ENCODE data around the gene PXT1.
A peak's percentile ranks its signal among the peaks of the same experiment; 100 is the strongest.

PXT1 gene

GRCh38 chr6:36387440-36388303 is 55.0 kb downstream of the PXT1 start, which contains the start of gene ETV7:
Gene ETV7, minus strand, starts transcription at chr6:36387669. Its CDS starts 128 bp downstream, at chr6:36387541.
- peak; percentile 34 for DNase-seq (ENCODE audit: low spot score)

- DNase-seq (ENCODE audit: low spot score), result no peak
Measured at GRCh38 chr6:36386495-36387439, 55.9 kb downstream of the PXT1 start.

- no peak for DNase-seq (ENCODE audit: low spot score)
Measured at GRCh38 chr6:36384095-36384494, 58.6 kb downstream of the PXT1 start.

DNA sequence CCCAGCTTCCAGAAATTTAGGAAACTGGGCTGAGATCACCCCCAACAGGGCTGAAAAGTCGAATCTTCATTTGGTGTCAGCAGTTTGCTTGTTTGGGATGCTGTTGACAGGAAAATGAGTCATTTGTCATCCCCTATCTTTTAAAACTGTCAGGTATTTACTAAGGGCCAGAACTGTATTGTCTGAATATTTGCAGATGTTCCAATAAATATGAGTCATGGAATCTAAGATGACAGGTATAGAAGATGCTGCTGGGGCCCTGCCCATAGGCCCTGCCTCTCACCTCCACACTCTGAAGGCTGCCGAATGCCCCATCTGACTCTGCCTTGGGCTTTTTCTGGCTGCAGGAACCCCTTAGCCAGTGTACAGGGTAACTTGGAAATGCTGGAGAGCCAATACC is 59.0 kb downstream of the PXT1 start:
- DNase-seq (ENCODE audit: low spot score), result peak; percentile 47

DNA sequence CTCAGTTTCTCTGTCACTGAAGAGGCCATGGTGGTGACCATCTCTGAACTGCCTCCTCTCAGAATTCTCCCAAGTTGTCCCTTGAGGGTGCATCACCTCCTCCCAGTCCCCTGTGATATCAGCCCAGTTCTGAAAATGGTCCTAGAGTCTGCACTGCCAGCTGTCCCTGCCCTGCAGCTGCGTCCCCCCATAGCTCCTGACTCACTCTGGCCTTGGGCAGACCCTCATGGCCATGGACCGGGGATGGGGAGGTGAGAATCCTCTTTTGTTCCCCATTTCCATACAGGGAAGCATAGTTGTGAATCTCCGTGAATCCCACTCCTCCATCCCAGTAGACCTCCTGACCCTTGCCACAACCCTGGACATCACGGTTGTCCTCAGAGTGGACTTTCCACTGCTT is 59.7 kb downstream of the PXT1 start:
- DNase-seq (ENCODE audit: low spot score), result no peak

DNA sequence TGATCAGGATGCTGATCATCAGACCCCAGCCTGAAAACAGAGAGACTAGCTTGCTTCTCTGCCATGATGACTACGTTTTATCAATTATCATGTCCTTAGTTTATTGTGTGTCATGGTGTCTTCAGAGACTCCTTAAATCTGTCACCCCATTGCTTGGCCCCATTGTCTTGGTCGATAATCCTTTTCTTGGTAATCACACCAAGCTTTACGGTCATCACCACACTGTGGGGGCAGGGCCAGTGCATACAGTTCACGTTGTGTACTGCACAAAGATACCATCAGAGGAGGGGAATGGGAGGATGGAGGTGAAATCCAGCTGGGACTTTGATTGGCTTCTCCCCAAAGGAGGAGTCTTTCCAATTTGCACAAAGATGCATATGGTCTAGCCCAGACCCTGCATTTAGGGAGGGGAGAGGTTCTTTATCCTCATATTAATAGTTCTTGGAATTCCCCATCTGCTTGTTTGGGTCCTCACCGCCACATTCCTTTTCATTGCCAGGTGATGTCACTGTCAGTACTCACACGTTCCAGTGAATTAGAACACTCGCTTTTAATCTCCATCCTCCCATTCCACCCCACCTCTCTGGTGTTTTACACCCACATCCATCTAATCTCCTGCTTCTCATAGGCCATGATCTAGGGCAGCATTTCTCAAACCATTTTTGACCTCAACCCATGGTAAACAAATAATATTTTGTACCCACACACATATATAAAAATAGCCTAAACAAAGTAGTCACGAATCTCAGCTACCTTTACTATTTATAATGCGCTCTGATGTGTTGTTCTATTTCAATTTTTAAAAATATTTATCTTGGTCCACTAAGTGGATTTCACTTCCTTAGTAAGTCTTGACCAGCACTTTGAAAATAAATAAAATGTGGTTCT is 60.9 kb downstream of the PXT1 start:
- no peak for DNase-seq (ENCODE audit: low spot score)

- no peak for DNase-seq (ENCODE audit: low spot score)
Measured at GRCh38 chr6:36380166-36380565, 62.5 kb downstream of the PXT1 start.

DNA sequence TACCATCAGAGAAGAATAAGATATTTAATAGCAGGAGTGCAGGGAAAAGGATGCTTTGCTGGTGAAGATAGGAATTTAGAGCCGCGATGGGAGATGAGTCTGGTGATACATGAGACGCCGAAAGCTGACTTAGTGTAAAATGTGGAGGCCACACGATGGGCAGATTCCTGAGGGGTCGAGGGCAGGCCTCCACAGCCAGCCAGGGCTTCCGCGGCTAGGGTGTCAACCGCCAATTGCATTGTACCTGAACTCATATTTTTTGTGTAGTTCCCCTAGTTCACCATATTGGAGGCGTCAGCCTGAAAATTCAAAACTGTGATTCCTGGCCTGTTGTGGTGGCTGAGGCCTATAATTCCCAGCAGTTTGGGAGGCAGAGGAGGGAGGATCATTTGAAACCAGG is 63.7 kb downstream of the PXT1 start:
- DNase-seq (ENCODE audit: low spot score), result no peak

DNA sequence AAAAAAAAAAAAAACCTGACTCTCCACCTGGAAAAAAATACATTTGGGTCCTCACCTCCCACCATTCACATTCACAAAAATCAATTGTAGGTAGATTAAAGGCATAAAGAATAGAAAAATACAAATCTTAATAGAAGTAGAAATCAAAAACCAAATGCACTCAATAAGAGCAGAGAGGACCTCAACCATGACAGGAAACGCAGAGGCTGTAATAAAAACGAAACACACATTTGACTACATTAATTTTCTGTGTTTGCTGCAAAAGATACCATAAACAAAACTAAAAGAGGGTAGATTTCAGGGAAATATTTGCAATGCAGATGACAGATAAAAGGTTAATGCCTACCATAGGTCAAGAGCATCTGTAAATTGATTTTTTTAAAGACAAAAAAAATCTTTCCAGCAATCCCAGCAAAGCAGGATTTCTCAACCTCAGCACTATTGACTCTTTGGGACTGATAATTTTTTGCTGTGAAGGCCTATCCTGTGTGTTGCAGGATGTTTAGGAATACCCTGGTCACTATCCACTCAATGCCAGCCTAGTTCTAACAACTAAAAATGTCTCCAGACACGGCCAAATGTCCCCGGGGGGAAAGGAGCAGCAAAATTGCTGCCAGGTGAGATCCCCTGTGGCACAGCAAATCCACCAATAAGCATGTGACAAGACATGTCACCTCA is 64.3 kb downstream of the PXT1 start:
- peak; percentile 34 for DNase-seq (ENCODE audit: low spot score)

- no peak for DNase-seq (ENCODE audit: low spot score)
Measured at GRCh38 chr6:36377594-36377993, 65.1 kb downstream of the PXT1 start.

GRCh38 chr6:36376742-36377141 is 65.9 kb downstream of the PXT1 start:
- DNase-seq (ENCODE audit: low spot score), result no peak

DNA sequence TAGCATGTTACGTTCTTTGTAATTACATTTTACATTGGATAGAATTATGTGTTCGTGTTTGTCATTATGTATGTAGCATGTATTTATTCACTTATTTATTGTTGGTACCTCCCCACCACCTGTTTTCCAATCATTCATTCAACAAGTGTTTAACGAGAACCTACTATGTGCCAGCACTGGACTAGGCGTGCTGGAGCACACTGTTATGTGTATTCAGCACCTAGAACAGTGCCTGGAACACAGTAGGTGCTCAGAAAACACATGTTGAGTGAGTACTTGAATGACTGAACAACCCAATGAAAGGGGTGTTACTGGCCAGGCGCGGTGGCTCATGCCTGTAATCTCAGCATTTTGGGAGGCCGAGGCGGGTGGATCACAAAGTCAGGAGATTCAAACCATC is 66.5 kb downstream of the PXT1 start:
- DNase-seq (ENCODE audit: low spot score), result no peak

DNA sequence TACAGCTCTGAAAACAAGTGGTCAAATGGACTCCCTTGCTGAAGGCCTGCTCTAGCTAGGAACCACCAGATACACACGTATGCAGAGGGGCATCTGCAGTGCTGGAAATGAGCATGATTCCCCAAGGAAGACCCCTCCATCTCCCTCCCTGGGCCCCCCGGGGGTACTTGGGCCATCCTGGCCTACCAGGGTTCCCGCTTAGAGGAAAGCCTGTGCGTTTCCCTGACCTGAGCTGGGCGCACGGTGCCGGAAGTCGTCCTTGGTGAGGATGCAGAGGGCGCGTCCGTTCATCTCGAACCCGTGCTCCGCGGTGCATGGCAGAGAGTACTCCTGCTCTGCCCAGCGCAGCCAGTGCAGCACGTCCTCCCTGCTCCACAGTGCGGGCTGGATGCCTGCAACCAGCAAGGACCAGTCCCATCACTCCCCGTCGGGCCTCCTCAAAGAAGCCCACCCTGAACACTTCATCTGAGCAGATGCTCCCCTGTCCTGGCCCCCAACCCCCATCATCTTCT is 67.0 kb downstream of the PXT1 start:
- DNase-seq (ENCODE audit: low spot score), result no peak

DNA sequence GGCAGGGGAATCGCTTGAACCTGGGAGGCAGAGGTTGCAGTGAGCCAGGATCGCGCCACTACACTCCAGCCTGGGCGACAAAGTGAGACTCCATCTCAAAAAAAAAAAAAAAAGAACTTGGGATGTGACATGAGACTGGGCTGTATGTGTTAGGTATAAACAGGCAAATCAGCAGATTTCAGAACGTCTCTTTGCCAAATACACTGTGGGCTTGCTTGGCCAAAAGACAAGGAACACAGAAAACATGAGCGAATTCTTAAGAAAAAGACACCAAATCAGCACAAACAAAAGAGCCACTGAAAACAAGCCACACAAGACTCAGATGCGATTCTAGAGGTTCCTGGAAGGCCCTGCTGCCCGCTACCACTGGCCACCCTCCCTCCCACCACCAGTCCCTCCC is 67.7 kb downstream of the PXT1 start:
- no peak for DNase-seq (ENCODE audit: low spot score)

- DNase-seq (ENCODE audit: low spot score), result no peak
Measured at GRCh38 chr6:36374194-36374593, 68.5 kb downstream of the PXT1 start.

DNA sequence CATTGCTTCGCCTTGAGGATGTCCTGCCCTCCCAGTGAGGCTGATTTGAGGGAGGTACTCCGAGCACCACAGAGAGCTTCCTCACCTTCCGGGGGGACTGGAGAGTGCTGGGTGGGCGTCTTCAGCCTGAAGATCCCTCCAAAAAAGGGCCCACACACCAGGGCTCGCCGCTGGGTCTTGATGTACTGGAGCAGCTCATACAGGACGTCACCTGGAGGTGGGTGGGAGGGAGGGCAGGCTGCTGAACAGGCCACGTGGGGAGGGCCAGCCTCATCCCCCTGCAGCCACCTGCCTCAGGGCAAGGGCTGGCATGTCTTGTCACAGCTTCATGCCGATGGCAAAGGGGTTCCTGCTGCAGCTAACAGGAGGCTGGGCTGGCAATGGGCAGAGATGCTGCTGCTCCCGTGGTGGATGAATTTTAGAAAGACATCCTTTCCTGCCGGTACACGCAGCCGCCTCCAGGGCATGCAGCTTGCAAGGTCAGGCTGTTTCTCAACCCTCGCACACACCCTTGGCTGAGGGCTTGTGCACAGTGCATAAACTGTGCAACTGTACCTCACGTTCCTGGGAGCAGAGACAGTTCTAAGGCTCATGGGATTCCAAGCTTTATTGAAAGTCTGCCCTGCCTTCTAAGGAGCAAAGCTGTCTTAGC is 69.2 kb downstream of the PXT1 start:
- DNase-seq (ENCODE audit: low spot score), result no peak

DNA sequence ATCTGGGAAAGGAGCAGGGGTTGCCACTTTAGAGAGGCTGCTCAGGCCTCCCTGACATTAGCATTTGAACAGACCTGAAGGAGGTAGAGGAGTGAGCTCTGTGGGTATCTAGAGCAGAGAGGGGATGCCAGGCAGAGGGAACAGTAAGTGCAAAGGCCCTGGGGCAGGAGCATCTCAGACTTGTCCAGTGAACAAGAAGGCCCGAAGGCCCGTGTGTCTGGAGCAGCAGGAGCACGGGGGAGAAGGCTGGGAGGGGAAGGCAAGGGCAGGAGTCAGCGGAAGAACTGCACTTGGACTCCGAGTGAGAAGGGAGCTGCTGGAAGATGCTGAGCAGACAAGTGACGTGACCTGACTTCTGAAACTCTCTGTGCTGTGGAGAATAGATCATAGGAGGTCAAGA is 70.6 kb downstream of the PXT1 start:
- no peak for DNase-seq (ENCODE audit: low spot score)

DNA sequence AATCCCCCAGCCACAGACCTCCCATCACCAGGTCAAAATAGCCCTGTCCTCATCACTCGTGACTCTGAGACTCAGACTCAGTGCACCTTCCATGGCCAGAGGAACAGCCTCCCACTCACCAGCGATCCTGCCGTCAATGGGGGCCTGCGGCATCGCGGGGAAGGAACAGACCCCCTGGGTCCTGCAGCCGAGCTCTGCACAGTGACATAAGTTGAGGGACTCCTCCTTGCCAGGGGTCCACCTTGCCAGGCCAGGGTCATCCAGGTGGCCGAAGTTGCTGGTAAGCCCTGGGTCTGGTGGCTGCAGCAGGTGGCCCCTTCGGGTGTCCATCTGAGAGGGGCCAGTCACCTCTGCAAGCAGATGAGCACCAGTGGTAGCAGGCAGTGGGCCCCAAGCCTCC is 71.4 kb downstream of the PXT1 start:
- DNase-seq (ENCODE audit: low spot score), result no peak

GRCh38 chr6:36370638-36371037 is 72.0 kb downstream of the PXT1 start:
- no peak for DNase-seq (ENCODE audit: low spot score)

All from activated CD4-positive, alpha-beta T cell treated with anti-CD3 and anti-CD28 coated beads, Interleukin-2, Interleukin-4, amounts not matched to agents 100 ng/mL and 50 ng/mL, durations not matched to agents 16 hours and 8 hours (primary cell).